T-helper 2 cell treated with Interferon-gamma antibody and Interleukin-4, amounts not matched to agents 5 μg/mL and 100 μg/mL, for 36 hours (primary cell): ENCODE data around the gene VPREB1.
A peak's percentile ranks its signal among the peaks of the same experiment; 100 is the strongest.
"Not testable (repeated sequence)": the region's sequence is repeated elsewhere in the genome, so short reads cannot be mapped to it uniquely, and the experiment has no call there.

ENCODE experiments used
- DNase-seq: peaks from one replicate; pipeline ENCODE4 v3.0.0; 2021; ENCODE audit warnings: low spot score
- H3K27ac Mint-ChIP-seq: one replicate; pipeline ENCODE4 v1.8.0; 2021; ENCODE audit warnings: mild to moderate bottlenecking, mixed read lengths
- H3K27me3 Mint-ChIP-seq: one replicate; pipeline ENCODE4 v1.8.0; 2021; ENCODE audit warnings: low read depth, mixed read lengths
- H3K36me3 Mint-ChIP-seq: one replicate; pipeline ENCODE4 v1.8.0; 2021; ENCODE audit warnings: low read depth, mixed read lengths
- H3K4me1 Mint-ChIP-seq: one replicate; pipeline ENCODE4 v1.8.0; 2021; ENCODE audit warnings: low read depth, mixed read lengths
- H3K4me3 Mint-ChIP-seq: one replicate; pipeline ENCODE4 v1.8.0; 2022; ENCODE audit warnings: mild to moderate bottlenecking, moderate library complexity, mixed read lengths
- H3K9me3 Mint-ChIP-seq: one replicate; pipeline ENCODE4 v1.8.0; 2021; ENCODE audit warnings: mixed read lengths

VPREB1 gene

GRCh38 chr22:22207845-22208564 lies 36.6 kb upstream of the VPREB1 start:
- peak overlapping the region; percentile 68 for H3K4me3 Mint-ChIP-seq
- peak overlapping the region; percentile 62 for H3K27ac Mint-ChIP-seq
- peak; percentile 77 for DNase-seq
- no peaks in the 10 kb centered on the region for H3K9me3 Mint-ChIP-seq
- no peaks in the 10 kb centered on the region for H3K36me3 Mint-ChIP-seq
- H3K4me1 Mint-ChIP-seq: peaks cover 33% of the 10 kb centered on the region
- no peaks in the 10 kb centered on the region for H3K27me3 Mint-ChIP-seq

- Mint-ChIP-seq H3K36me3 (no peaks in the 10 kb centered on the region), H3K27ac (peak overlapping the region; percentile 56), H3K4me3 (peak overlapping the region; percentile 19), H3K27me3 (no peaks in the 10 kb centered on the region), H3K4me1 (peaks cover 33% of the 10 kb centered on the region), H3K9me3 (no peaks in the 10 kb centered on the region)
- DNase-seq: no peak
Measured at GRCh38 chr22:22208652-22209051, 35.9 kb upstream of the VPREB1 start.

DNA sequence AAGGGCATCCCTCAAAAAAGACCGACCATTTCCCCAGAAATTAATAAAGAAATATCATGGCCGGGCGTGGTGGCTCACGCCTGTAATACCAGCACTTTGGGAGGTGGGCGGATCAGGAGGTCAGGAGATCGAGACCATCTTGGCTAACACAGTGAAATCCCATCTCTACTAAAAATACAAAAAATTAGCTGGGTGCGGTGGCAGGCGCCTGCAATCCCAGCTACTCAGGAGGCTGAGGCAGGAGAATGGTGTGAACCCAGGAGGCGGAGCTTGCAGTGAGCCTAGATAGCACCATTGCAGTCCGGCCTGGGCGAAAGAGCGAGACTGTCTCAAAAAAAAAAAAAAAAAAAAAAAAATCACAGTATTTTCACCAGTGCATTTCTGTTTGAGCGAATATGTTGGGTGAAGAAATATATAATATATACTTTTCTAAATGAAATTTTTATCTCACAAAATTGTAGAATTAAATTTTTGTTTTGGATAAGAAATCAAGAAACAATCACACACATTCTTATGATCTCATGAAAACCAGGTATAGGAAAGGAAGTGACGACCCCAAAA lies 35.4 kb upstream of the VPREB1 start:
- peak overlapping the region; percentile 55 for H3K27ac Mint-ChIP-seq
- not testable (repeated sequence) for DNase-seq, H3K27me3 Mint-ChIP-seq, H3K9me3 Mint-ChIP-seq, H3K36me3 Mint-ChIP-seq
- H3K4me3 Mint-ChIP-seq: peak overlapping the region; percentile 19
- peaks cover 33% of the 10 kb centered on the region for H3K4me1 Mint-ChIP-seq

DNA sequence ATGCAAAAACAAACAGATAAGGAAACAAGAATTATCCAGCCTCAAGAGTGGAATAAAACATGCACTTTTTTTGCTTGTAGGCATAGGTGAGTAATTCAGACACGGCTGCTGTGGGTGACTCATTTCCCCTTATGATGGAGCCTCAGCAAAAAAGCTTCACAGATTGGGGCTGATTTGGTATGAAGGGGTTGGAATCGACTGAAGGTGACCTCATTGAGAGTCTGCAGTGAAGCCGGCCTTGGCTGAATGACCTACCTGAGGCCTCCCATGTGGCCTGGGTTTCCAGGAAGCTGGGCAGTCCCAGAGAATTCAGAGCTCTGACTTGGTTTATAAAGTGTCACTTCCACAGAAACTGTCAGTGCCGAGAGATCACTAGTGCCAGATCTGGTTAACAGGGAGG lies 34.2 kb upstream of the VPREB1 start:
- H3K9me3 Mint-ChIP-seq: no peaks in the 10 kb centered on the region
- H3K4me3 Mint-ChIP-seq: peak overlapping the region; percentile 73
- H3K36me3 Mint-ChIP-seq: no peaks in the 10 kb centered on the region
- H3K4me1 Mint-ChIP-seq: peaks cover 33% of the 10 kb centered on the region
- H3K27me3 Mint-ChIP-seq: no peaks in the 10 kb centered on the region
- peak; percentile 81 for DNase-seq
- H3K27ac Mint-ChIP-seq: peak overlapping the region; percentile 91

DNA sequence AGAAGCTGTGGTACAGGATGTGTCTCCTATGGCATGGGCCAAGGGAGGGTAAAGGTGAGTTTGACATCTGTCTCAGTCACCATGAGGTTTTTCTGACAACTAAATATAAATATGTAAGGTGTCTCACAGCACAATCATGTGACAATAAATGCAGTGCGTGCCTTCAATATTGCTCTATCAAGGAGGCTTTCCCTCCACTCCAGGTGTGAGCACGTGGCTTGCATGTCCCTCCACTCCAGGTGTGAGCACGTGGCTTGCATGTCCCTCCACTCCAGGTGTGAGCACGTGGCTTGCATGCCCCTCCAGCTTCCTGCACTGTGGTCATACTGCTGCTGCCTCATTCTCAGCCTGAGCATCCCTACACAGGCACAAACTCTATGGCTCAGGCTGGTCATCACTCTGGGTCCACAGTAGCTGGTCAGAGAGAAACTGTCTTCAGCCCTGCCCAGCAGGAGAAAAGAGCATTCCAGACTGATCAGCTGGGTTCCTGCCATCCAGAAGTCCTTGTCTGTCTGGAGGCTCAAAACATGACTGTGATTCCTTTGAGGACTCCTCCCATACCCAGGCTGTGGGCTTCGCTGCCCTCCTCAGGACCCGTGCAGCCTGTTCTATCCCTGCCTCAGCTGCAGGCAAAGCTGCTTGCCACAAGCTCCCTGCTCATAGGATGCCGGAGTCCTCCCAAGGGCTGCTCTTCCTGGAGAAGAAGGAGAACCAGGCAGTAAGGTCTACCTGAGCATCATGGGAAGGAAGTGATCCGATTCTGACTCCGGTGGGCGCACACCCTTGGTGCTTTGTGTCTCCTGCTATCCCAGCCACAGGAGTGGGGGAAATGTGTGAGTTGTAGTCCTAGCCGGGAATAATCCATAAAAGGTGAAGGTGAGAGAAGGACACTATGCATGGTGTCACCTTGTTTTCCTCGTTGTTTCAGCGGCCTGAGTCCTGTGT lies 33.4 kb upstream of the VPREB1 start:
- Mint-ChIP-seq H3K9me3 (no peaks in the 10 kb centered on the region), H3K4me1 (peaks cover 36% of the 10 kb centered on the region), H3K27me3 (no peaks in the 10 kb centered on the region), H3K36me3 (no peaks in the 10 kb centered on the region), H3K4me3 (peak overlapping the region; percentile 73), H3K27ac (peak overlapping the region; percentile 91)
- no peak for DNase-seq

- peaks cover 30% of the 10 kb centered on the region for H3K4me1 Mint-ChIP-seq
- no peak overlapping the region for H3K4me3 Mint-ChIP-seq
- H3K36me3 Mint-ChIP-seq: no peaks in the 10 kb centered on the region
- no peaks in the 10 kb centered on the region for H3K9me3 Mint-ChIP-seq
- H3K27ac Mint-ChIP-seq: no peak overlapping the region
- no peak for DNase-seq
- H3K27me3 Mint-ChIP-seq: no peaks in the 10 kb centered on the region
Measured at GRCh38 chr22:22213231-22213630, 31.4 kb upstream of the VPREB1 start.

DNA sequence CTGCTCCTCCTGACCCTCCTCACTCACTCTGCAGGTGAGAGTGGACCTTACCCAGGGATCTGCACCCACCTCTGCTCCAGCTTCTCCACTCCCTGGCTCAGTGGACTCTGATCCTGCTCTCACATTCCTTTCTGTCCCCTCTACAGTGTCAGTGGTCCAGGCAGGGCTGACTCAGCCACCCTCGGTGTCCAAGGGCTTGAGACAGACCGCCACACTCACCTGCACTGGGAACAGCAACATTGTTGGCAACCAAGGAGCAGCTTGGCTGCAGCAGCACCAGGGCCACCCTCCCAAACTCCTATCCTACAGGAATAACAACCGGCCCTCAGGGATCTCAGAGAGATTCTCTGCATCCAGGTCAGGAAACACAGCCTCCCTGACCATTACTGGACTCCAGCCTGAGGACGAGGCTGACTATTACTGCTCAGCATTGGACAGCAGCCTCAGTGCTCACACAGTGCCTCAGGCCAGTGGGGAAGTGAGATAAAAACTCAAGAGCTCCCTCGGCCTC lies 29.7 kb upstream of the VPREB1 start:
- Mint-ChIP-seq H3K27ac (no peak overlapping the region), H3K4me3 (no peak overlapping the region), H3K27me3 (no peaks in the 10 kb centered on the region), H3K9me3 (no peaks in the 10 kb centered on the region), H3K36me3 (no peaks in the 10 kb centered on the region), H3K4me1 (peaks cover 19% of the 10 kb centered on the region)
- DNase-seq: no peak

GRCh38 chr22:22215659-22216449 lies 28.7 kb upstream of the VPREB1 start:
- no peaks in the 10 kb centered on the region for H3K36me3 Mint-ChIP-seq
- H3K27me3 Mint-ChIP-seq: no peaks in the 10 kb centered on the region
- H3K4me3 Mint-ChIP-seq: no peak overlapping the region
- no peak overlapping the region for H3K27ac Mint-ChIP-seq
- no peaks in the 10 kb centered on the region for H3K9me3 Mint-ChIP-seq
- DNase-seq: no peak
- H3K4me1 Mint-ChIP-seq: peaks cover 14% of the 10 kb centered on the region

- Mint-ChIP-seq H3K27me3 (no peaks in the 10 kb centered on the region), H3K27ac (no peak overlapping the region), H3K4me1 (peaks cover 8% of the 10 kb centered on the region), H3K4me3 (no peak overlapping the region), H3K36me3 (no peaks in the 10 kb centered on the region), H3K9me3 (no peaks in the 10 kb centered on the region)
- no peak for DNase-seq
Measured at GRCh38 chr22:22216450-22216959, 28.1 kb upstream of the VPREB1 start.

DNA sequence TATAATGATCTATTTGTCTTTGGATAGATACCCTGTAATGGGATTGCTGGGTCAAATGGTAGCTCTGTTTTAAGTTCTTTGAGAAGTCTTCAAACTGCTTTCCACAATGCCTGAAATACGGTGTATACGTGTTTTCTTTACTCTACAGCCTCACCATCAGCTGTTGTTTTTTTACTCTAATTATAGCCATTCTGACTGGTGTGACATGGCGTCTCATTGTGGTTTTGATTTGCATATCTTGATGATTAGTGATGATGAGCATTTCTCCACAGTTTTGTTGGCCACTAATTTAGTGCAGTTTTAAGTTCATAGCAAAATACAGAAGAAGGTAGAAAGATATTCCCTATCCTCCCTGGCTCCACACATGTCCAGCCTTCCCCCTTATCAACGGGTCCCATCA lies 26.3 kb upstream of the VPREB1 start:
- Mint-ChIP-seq H3K27ac (no peak overlapping the region), H3K36me3 (no peaks in the 10 kb centered on the region), H3K4me1 (peaks cover 3% of the 10 kb centered on the region), H3K27me3 (no peaks in the 10 kb centered on the region), H3K4me3 (no peak overlapping the region), H3K9me3 (no peaks in the 10 kb centered on the region)
- no peak for DNase-seq

- no peak overlapping the region for H3K27ac Mint-ChIP-seq
- no peaks in the 10 kb centered on the region for H3K36me3 Mint-ChIP-seq
- DNase-seq: no peak
- no peaks in the 10 kb centered on the region for H3K9me3 Mint-ChIP-seq
- H3K27me3 Mint-ChIP-seq: no peaks in the 10 kb centered on the region
- H3K4me3 Mint-ChIP-seq: no peak overlapping the region
- H3K4me1 Mint-ChIP-seq: peaks cover 3% of the 10 kb centered on the region
Measured at GRCh38 chr22:22219140-22219996, 25.2 kb upstream of the VPREB1 start.

DNA sequence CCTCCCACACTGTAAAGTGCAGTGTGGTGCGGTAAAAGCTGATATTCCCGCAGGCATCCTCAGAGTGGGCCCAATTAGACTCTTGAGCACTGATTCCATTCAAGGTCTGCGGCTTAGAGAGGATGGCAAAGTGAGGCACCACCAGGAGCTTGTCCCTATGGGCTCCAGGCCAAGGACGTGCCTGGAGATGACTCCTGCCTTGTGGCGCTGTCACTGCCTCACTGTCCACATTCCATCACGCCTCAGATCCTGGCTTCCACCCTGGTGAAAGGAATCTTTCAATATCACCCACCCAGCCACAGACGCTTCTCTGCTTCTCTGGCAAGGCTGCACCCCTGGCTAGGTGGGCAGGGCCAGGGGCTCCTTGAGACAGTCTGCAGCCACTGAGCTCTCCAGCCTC lies 23.5 kb upstream of the VPREB1 start:
- not testable (repeated sequence) for H3K4me1 Mint-ChIP-seq, H3K27ac Mint-ChIP-seq

More for the DNA sequence above, 23.5 kb upstream of the VPREB1 start:
- not testable (repeated sequence) for H3K9me3 Mint-ChIP-seq, H3K27me3 Mint-ChIP-seq, H3K4me3 Mint-ChIP-seq, DNase-seq, H3K36me3 Mint-ChIP-seq
